ENCODE results near the gene CSK.

DNA sequence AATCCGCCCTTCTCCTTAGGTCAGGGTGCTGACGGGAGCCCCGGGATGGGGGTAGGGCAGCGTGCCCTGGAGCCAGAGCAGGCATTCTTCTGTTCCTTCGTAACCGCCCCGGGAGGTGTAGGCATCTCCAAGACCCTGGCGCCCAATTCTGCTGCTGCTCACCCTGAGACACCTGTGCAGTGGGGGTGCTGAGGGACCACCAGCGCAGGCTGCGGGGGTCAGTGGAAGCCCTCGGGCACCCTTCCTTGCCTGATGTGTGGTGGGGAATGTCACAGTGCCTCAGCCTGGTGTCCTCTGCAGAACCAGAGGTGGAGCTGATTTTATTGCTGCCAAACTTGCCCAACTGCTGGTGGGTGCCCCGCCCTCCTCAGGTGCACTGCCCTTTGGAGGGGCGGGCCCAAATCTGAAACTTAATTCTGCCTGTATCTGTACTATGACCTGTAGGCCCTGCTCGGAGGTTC is 7.3 kb downstream of the CSK start:
- TF ChIP-seq, protein P1, sequence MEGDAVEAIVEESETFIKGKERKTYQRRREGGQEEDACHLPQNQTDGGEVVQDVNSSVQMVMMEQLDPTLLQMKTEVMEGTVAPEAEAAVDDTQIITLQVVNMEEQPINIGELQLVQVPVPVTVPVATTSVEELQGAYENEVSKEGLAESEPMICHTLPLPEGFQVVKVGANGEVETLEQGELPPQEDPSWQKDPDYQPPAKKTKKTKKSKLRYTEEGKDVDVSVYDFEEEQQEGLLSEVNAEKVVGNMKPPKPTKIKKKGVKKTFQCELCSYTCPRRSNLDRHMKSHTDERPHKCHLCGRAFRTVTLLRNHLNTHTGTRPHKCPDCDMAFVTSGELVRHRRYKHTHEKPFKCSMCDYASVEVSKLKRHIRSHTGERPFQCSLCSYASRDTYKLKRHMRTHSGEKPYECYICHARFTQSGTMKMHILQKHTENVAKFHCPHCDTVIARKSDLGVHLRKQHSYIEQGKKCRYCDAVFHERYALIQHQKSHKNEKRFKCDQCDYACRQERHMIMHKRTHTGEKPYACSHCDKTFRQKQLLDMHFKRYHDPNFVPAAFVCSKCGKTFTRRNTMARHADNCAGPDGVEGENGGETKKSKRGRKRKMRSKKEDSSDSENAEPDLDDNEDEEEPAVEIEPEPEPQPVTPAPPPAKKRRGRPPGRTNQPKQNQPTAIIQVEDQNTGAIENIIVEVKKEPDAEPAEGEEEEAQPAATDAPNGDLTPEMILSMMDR (IDR thresholded peaks at IDR 0.05; ENCODE audit: borderline replicate concordance, extremely low read depth, low read length, poor library complexity, severe bottlenecking), result no peak
- TF ChIP-seq EZH2 (IDR thresholded peaks at IDR 0.05; ENCODE audit: borderline replicate concordance, low read depth, low read length, severe bottlenecking), result no peak

Measured in DND-41 (cell line).